Neural cell (in vitro differentiated cells): ENCODE measurements around the gene ARMC9. TPM values are rescaled to one million over a fixed set of nuclear protein-coding genes. Genes with fewer than 3 reads are reported as not detected.

ENCODE experiments used
- H2AFZ ChIP-seq: fragments of 200-600, 300-800 bp; sonication (generic), shearing (Covaris generic); 2 replicates; pipeline ENCODE4 v1.6.0; 2014; ENCODE audit warnings: low read depth, mild to moderate bottlenecking, antibody characterized with exemption, low read length, moderate library complexity
- H3F3A ChIP-seq: fragments of 200-600 bp; shearing (Covaris generic); 2 replicates; pipeline ENCODE4 v1.6.1; 2016; ENCODE audit warnings: mild to moderate bottlenecking, moderate library complexity, mixed read lengths, antibody characterized with exemption, low read length; ENCODE audit not compliant: insufficient read depth, poor library complexity, severe bottlenecking
- H3K27ac ChIP-seq: fragments of 200-600, 300-800 bp; sonication (generic), shearing (Covaris generic); 2 replicates; pipeline ENCODE4 v1.5.1; 2014; ENCODE audit warnings: mild to moderate bottlenecking, low read length, moderate library complexity
- H3K27me3 ChIP-seq: fragments of 300-800, 200-600 bp; sonication (generic), shearing (Covaris generic); 2 replicates; pipeline ENCODE4 v1.6.0; 2014; ENCODE audit warnings: mild to moderate bottlenecking, low read depth, low read length, moderate library complexity; ENCODE audit not compliant: insufficient read depth
- H3K36me3 ChIP-seq: fragments of 300-800, 200-600 bp; sonication (generic), shearing (Covaris generic); 2 replicates; pipeline ENCODE4 v1.5.1; 2014; ENCODE audit warnings: mild to moderate bottlenecking, antibody characterized with exemption, low read length, moderate library complexity; ENCODE audit not compliant: insufficient read depth
- H3K4me2 ChIP-seq: fragments of 300-800, 200-600 bp; sonication (generic), shearing (Covaris generic); 2 replicates; pipeline ENCODE4 v1.6.0; 2014; ENCODE audit warnings: mild to moderate bottlenecking, low read length
- H3K4me3 ChIP-seq: fragments of 300-800, 200-600 bp; sonication (generic), shearing (Covaris generic); 2 replicates; pipeline ENCODE4 v1.5.1; 2014; ENCODE audit warnings: mild to moderate bottlenecking, low read length, moderate library complexity
- H3K79me2 ChIP-seq: fragments of 200-600 bp; shearing (Covaris generic); replicated peaks from 2 replicates; pipeline ENCODE4 v1.6.0; 2014; ENCODE audit warnings: mild to moderate bottlenecking, low read length, moderate library complexity; ENCODE audit not compliant: insufficient read depth
- H3K9ac ChIP-seq: fragments of 300-800, 200-600 bp; sonication (generic), shearing (Covaris generic); 2 replicates; pipeline ENCODE4 v1.6.1; 2016; ENCODE audit warnings: mild to moderate bottlenecking, low read length, mixed read lengths
- H3K9me2 ChIP-seq: fragments of 200-600 bp; shearing (Covaris generic); 2 replicates; pipeline ENCODE4 v1.6.1; 2016; ENCODE audit warnings: mild to moderate bottlenecking, low read length, mixed read lengths; ENCODE audit not compliant: insufficient read depth
- H3K9me3 ChIP-seq: fragments of 200-600, 300-800 bp; sonication (generic), shearing (Covaris generic); 2 replicates; pipeline ENCODE4 v1.6.1; 2016; ENCODE audit warnings: mild to moderate bottlenecking, mixed run types, low read length, moderate library complexity, mixed read lengths
- H4K20me1 ChIP-seq: fragments of 200-600 bp; shearing (Covaris generic); 2 replicates; pipeline ENCODE4 v1.6.1; 2016; ENCODE audit warnings: mild to moderate bottlenecking, mixed run types; ENCODE audit not compliant: insufficient read depth
- CTCF ChIP-seq: fragments of 450-650 bp; IDR thresholded peaks from 2 replicates; pipeline ENCODE4 v1.5.1; 2014; ENCODE audit warnings: antibody characterized with exemption, mild to moderate bottlenecking, moderate library complexity; ENCODE audit not compliant: poor library complexity, severe bottlenecking
- EP300 ChIP-seq: fragments of 450-650 bp; conservative IDR thresholded peaks from 2 replicates; pipeline ENCODE4 v1.6.1; 2014; ENCODE audit warnings: antibody characterized with exemption, mild to moderate bottlenecking, moderate library complexity; ENCODE audit not compliant: poor library complexity, severe bottlenecking
- EZH2 ChIP-seq: fragments of 200-600, 300-800 bp; shearing (Covaris generic), sonication (generic); IDR thresholded peaks from 2 replicates; pipeline ENCODE4 v1.6.1; 2014; ENCODE audit warnings: antibody characterized with exemption, low read length, borderline replicate concordance, mild to moderate bottlenecking; ENCODE audit not compliant: insufficient read depth, poor library complexity, severe bottlenecking
- MXI1 ChIP-seq: fragments of 450-650 bp; conservative IDR thresholded peaks from 2 replicates; pipeline ENCODE4 v1.6.1; 2014; ENCODE audit warnings: antibody characterized with exemption, mild to moderate bottlenecking; ENCODE audit not compliant: poor library complexity, severe bottlenecking
- POLR2AphosphoS5 ChIP-seq: IDR thresholded peaks from 2 replicates; pipeline ENCODE4 v1.6.1; 2012
- RAD21 ChIP-seq: fragments of 450-650 bp; conservative IDR thresholded peaks from 2 replicates; pipeline ENCODE4 v1.6.1; 2014; ENCODE audit warnings: antibody characterized with exemption, mild to moderate bottlenecking, moderate library complexity
- SMC3 ChIP-seq: fragments of 450-650 bp; conservative IDR thresholded peaks from 2 replicates; pipeline ENCODE4 v1.6.1; 2014; ENCODE audit warnings: antibody characterized with exemption, mild to moderate bottlenecking, moderate library complexity; ENCODE audit not compliant: poor library complexity
- TAF1 ChIP-seq: IDR thresholded peaks from 2 replicates; pipeline ENCODE4 v1.6.1; 2012; ENCODE audit warnings: low read depth
- polyA plus RNA-seq: library from polyadenylated mRNA; depleted of rRNA; stranded (reverse); fragments of >200 nt; gene quantifications from 2 replicates; pipeline ENCODE4 v1.2.3, GENCODE V29; 2014
- TF ChIP-seq, protein P1 (sequence below): IDR thresholded peaks from 2 replicates; pipeline ENCODE4 v1.6.1; 2012; ENCODE audit warnings: borderline replicate concordance

ARMC9 gene
- polyA plus RNA-seq, 1 donor from 2014 or later = 13.9 TPM

GRCh38 chr2:231190531-231191197 lies 7.8 kb upstream of the ARMC9 start:
- Histone ChIP-seq H4K20me1 (no peaks in the 10 kb centered on the region), H3K9me3 (no peaks in the 10 kb centered on the region), H3K27me3 (no peaks in the 10 kb centered on the region), H3F3A (no peaks in the 10 kb centered on the region), H3K36me3 (no peaks in the 10 kb centered on the region), H3K79me2 (no peaks in the 10 kb centered on the region), H3K4me3 (no peak overlapping the region), H2AFZ (no peak overlapping the region), H3K27ac (no peak overlapping the region), H3K9me2 (no peaks in the 10 kb centered on the region), H3K9ac (no peak overlapping the region), H3K4me2 (no peak overlapping the region)
- no peak for TF ChIP-seq MXI1
- no peak for TF ChIP-seq EZH2
- TF ChIP-seq SMC3 = no peak
- TF ChIP-seq EP300 = no peak
- TF ChIP-seq CTCF = no peak
- TF ChIP-seq POLR2AphosphoS5 = no peak
- TF ChIP-seq RAD21 = no peak
- TF ChIP-seq TAF1 = no peak
- TF ChIP-seq, protein P1, sequence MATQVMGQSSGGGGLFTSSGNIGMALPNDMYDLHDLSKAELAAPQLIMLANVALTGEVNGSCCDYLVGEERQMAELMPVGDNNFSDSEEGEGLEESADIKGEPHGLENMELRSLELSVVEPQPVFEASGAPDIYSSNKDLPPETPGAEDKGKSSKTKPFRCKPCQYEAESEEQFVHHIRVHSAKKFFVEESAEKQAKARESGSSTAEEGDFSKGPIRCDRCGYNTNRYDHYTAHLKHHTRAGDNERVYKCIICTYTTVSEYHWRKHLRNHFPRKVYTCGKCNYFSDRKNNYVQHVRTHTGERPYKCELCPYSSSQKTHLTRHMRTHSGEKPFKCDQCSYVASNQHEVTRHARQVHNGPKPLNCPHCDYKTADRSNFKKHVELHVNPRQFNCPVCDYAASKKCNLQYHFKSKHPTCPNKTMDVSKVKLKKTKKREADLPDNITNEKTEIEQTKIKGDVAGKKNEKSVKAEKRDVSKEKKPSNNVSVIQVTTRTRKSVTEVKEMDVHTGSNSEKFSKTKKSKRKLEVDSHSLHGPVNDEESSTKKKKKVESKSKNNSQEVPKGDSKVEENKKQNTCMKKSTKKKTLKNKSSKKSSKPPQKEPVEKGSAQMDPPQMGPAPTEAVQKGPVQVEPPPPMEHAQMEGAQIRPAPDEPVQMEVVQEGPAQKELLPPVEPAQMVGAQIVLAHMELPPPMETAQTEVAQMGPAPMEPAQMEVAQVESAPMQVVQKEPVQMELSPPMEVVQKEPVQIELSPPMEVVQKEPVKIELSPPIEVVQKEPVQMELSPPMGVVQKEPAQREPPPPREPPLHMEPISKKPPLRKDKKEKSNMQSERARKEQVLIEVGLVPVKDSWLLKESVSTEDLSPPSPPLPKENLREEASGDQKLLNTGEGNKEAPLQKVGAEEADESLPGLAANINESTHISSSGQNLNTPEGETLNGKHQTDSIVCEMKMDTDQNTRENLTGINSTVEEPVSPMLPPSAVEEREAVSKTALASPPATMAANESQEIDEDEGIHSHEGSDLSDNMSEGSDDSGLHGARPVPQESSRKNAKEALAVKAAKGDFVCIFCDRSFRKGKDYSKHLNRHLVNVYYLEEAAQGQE = no peak

GRCh38 chr2:231191896-231192872 lies 6.2 kb upstream of the ARMC9 start:
- Histone ChIP-seq H3K79me2 (no peaks in the 10 kb centered on the region), H3K4me2 (no peak overlapping the region), H4K20me1 (no peaks in the 10 kb centered on the region), H3K36me3 (no peaks in the 10 kb centered on the region), H3F3A (no peaks in the 10 kb centered on the region), H3K9ac (no peak overlapping the region), H3K9me2 (no peaks in the 10 kb centered on the region), H3K27ac (no peak overlapping the region), H3K4me3 (no peak overlapping the region), H3K27me3 (no peaks in the 10 kb centered on the region), H3K9me3 (no peaks in the 10 kb centered on the region), H2AFZ (no peak overlapping the region)
- no peak for TF ChIP-seq POLR2AphosphoS5
- no peak for TF ChIP-seq TAF1
- TF ChIP-seq EZH2 = no peak
- TF ChIP-seq, protein P1 = no peak
- TF ChIP-seq MXI1 = no peak
- no peak for TF ChIP-seq SMC3
- no peak for TF ChIP-seq RAD21
- TF ChIP-seq EP300 = no peak
- TF ChIP-seq CTCF = no peak
